ENCODE measurements around the gene COA1. TPM values are rescaled to one million over a fixed set of nuclear protein-coding genes. Genes with fewer than 3 reads are reported as not detected.
A peak's percentile ranks its signal among the peaks of the same experiment; 100 is the strongest.
"Not testable (repeated sequence)": the region's sequence is repeated elsewhere in the genome, so short reads cannot be mapped to it uniquely, and the experiment has no call there.

Gene COA1
- polyA plus RNA-seq, 3 donors, result 62.5 to 75.0 (median 74.5) TPM

- peak in 1 of 3 donors; percentile 44 for DNase-seq (ENCODE audit: low read depth in 3 of 3, low spot score in 2 of 3)
These were observed 29.7 kb upstream of the COA1 start for GRCh38 chr7:43758822-43759683.

GRCh38 chr7:43758029-43758821 is 28.9 kb upstream of the COA1 start, which contains the start of gene BLVRA:
Gene BLVRA, plus strand, starts transcription at chr7:43758680. Its CDS starts 12,479 bp downstream, at chr7:43771159.
- no peak for DNase-seq (ENCODE audit: low read depth in 3 of 3, low spot score in 2 of 3)

- no peak for DNase-seq (ENCODE audit: low read depth in 3 of 3, low spot score in 2 of 3)
These were observed 27.9 kb upstream of the COA1 start for GRCh38 chr7:43757073-43757720.

GRCh38 chr7:43756368-43757072 is 27.2 kb upstream of the COA1 start:
- no peak for DNase-seq (ENCODE audit: low read depth in 3 of 3, low spot score in 2 of 3)

GRCh38 chr7:43754596-43754995 is 25.3 kb upstream of the COA1 start:
- no peak for DNase-seq (ENCODE audit: low read depth in 3 of 3, low spot score in 2 of 3)

DNA sequence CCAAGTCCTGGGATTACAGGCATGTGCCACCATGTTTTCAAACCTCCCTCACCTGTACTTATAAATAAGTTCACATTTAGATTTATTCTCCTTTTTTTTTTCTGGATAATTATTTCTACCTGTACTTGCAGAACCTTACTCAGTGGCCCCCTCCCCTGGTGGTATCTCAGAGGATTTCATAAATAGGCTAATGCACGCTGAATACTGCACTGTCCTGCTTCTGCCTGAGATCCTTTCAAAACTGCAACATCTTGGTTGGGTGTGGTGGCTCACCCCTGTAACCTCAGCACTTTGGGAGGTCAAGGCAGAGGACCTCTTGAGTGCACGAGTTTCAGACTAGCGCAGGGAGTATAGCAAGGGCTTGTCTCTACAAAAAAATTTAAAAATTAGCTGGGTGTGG is 24.5 kb upstream of the COA1 start:
- DNase-seq (ENCODE audit: low read depth in 3 of 3, low spot score in 2 of 3), result no peak

GRCh38 chr7:43753271-43753810 is 24.0 kb upstream of the COA1 start:
- no peak for DNase-seq (ENCODE audit: low read depth in 3 of 3, low spot score in 2 of 3)

GRCh38 chr7:43752411-43752810 is 23.1 kb upstream of the COA1 start:
- DNase-seq (ENCODE audit: low read depth in 3 of 3, low spot score in 2 of 3), result no peak

- DNase-seq (ENCODE audit: low read depth in 3 of 3, low spot score in 2 of 3), result no peak
These were observed 20.9 kb upstream of the COA1 start for GRCh38 chr7:43750016-43750887.

GRCh38 chr7:43749383-43749940 is 20.1 kb upstream of the COA1 start:
- DNase-seq (ENCODE audit: low read depth in 3 of 3, low spot score in 2 of 3), result no peak

DNA sequence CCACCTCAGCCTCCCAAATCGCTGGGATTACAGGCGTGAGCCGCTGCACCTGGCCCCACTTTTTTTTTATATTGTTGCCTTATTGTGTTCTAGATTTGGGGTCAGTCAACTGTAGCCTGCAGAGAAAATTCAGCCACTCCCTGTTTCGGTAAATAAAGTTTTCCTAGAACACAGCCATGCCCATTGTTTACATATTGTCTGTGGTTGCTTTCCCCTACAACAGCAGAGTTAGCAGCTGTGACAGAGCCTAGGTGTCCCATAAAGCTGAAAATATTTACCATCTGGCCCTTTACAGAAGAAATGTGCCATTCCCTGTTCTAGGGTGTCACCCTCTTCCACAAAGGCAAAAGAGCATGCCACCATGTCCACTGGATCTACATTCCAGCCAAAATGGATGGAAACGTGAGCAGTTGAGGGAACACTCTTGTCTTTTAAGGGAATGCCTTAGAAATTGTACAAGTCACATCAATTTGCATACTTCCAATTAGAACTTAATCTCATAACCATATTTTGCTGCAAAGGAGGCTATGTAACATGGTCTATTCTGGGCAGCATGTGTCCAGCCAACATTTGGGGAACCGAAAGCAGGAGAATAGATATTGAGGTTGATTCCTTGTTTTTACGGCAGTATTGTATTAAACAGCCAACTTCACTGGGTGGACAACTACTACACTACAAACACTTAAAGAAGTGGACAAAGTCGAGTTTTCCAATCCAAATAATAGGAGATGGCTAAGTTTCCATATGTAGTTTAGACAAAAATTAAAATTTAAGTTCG is 18.2 kb upstream of the COA1 start:
- DNase-seq (ENCODE audit: low read depth in 3 of 3, low spot score in 2 of 3), result no peak

DNA sequence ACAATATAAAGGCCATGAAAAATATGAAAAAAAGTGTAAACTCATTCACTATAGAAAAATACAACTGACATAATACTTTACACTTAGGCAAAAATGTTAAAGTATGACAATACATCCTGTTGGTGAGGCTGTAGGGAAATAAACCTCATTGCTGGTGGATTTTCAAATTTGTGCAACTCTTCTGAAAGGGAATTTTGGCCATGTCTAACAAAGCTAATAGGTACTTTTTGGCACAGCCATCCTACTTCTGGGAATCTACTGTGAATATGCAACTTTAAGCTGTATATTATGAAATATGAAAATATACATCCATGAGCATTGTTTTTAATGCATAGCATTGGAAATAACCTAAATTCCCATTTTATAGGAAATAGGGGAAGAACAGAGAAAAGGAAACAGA is 13.4 kb upstream of the COA1 start:
- no peak for DNase-seq (ENCODE audit: low read depth in 3 of 3, low spot score in 2 of 3)

- DNase-seq (ENCODE audit: low read depth in 3 of 3, low spot score in 2 of 3), result no peak
These were observed 8.3 kb upstream of the COA1 start for GRCh38 chr7:43737467-43738127.

GRCh38 chr7:43735802-43736603 is 6.7 kb upstream of the COA1 start:
- no peak for DNase-seq (ENCODE audit: low read depth in 3 of 3, low spot score in 2 of 3)

GRCh38 chr7:43735403-43735801 is 6.1 kb upstream of the COA1 start:
- DNase-seq (ENCODE audit: low read depth in 3 of 3, low spot score in 2 of 3), result no peak

- not testable (repeated sequence) for DNase-seq (ENCODE audit: low read depth in 3 of 3, low spot score in 2 of 3)
These were observed 5.4 kb upstream of the COA1 start for GRCh38 chr7:43734575-43735332.
